HTR-8/SVneo (cell line): ENCODE results near the gene MRNIP.
"Not testable (repeated sequence)": the region's sequence is repeated elsewhere in the genome, so short reads cannot be mapped to it uniquely, and the experiment has no call there.

Experiments
- DNase-seq: peaks from one replicate; pipeline ENCODE4 v3.0.0; 2011; ENCODE audit warnings: low spot score, mixed read lengths; ENCODE audit not compliant: insufficient read length
- FAIRE-seq: peaks from 2 replicates; lab custom pipeline; 2011; peaks lifted over from hg19 to GRCh38; lab: Jason Lieb, UNC

MRNIP gene

GRCh38 chr5:179797741-179798140 is 60.9 kb downstream of the MRNIP start:
- no peak for DNase-seq

GRCh38 chr5:179796877-179797608 is 61.6 kb downstream of the MRNIP start:
- DNase-seq (no peak), FAIRE-seq (no peak)

More at GRCh38 chr5:179797741-179798140, 60.9 kb downstream of the MRNIP start:
- FAIRE-seq: no peak

- DNase-seq (peak; percentile 75), FAIRE-seq (peak; percentile 97)
These were observed 62.5 kb downstream of the MRNIP start for GRCh38 chr5:179795863-179796833.

- no peak for DNase-seq
- FAIRE-seq: no peak
These were observed 63.4 kb downstream of the MRNIP start for GRCh38 chr5:179795049-179795862.

- DNase-seq: no peak
- FAIRE-seq: no peak
These were observed 64.0 kb downstream of the MRNIP start for GRCh38 chr5:179794575-179794974.

- FAIRE-seq: no peak
- no peak for DNase-seq
These were observed 64.4 kb downstream of the MRNIP start for GRCh38 chr5:179794171-179794570.

GRCh38 chr5:179793468-179794139 is 65.0 kb downstream of the MRNIP start, which contains the start of gene LTC4S:
TSS of gene LTC4S (plus strand) at chr5:179793986. CDS start at chr5:179794081, 95 bp downstream.
- FAIRE-seq: no peak
- no peak for DNase-seq

- DNase-seq: no peak
- no peak for FAIRE-seq
These were observed 65.8 kb downstream of the MRNIP start for GRCh38 chr5:179792612-179793467.

- no peak for FAIRE-seq
- DNase-seq: no peak
These were observed 66.6 kb downstream of the MRNIP start for GRCh38 chr5:179791881-179792611.

- not testable (repeated sequence) for FAIRE-seq, DNase-seq
These were observed 69.3 kb downstream of the MRNIP start for GRCh38 chr5:179789278-179789677.

GRCh38 chr5:179788193-179788854 is 70.3 kb downstream of the MRNIP start:
- FAIRE-seq (no peak), DNase-seq (no peak)
